IPS-18c (cell line): ENCODE measurements around the gene SNAP29.
"Not testable (repeated sequence)": the region's sequence is repeated elsewhere in the genome, so short reads cannot be mapped to it uniquely, and the experiment has no call there.

Source experiments
- H3K4me3 ChIP-seq: 2 replicates; pipeline ENCODE4 v1.7.0; 2013; ENCODE audit warnings: low read depth, mild to moderate bottlenecking, low read length, moderate library complexity; ENCODE audit not compliant: insufficient read depth
- H3K9me3 ChIP-seq: one replicate; pipeline ENCODE4 v1.6.1; 2013; ENCODE audit warnings: mild to moderate bottlenecking, low read length, moderate library complexity; ENCODE audit not compliant: control insufficient read depth, insufficient read depth

SNAP29 gene

DNA sequence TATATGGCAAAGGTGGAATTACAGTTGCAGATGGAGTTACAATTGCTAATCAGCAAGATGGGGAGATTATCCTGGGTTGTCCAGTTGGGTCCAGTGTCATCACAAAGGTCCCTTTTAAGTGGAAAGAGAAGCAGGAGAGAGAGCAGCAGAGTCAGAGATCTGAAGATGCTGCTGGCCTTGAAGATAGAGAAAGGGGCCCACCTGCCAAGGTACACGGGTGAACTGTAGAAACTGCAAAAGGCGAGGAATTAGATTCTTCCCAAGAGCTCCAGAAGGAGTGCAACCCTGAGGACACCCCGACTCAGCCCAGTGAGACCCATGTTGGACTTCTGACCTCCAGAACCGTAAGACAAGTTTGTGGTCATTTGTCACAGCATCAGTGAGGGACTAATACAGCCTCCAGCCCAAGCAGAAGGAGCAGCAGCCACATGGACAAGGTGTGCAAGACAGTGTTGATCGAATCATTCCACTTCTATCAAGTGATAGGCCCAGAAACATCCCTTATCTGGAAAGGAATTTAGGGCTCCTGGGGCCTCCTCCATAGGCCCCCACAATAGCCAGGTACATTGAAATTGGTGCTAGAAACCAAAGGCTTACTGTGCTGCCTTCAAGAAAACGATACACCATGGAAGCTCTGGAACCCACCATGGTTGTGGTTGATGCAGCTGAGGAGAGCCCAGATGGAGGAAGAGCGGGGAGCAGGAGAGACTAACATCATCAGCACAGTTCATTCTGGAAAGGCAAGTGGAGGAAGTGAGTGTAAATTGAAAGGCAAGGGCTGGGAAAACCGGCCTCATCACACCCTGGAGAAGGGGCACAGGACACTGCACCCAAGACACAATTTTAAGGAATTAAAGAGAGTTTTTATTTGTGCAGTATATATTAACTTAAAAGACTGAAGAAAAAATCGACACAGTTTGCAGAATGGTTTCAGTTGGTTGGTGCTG, 23.3 kb downstream of the SNAP29 start:
- Histone ChIP-seq H3K4me3 (no peak overlapping the region), H3K9me3 (no peaks in the 10 kb centered on the region)

DNA sequence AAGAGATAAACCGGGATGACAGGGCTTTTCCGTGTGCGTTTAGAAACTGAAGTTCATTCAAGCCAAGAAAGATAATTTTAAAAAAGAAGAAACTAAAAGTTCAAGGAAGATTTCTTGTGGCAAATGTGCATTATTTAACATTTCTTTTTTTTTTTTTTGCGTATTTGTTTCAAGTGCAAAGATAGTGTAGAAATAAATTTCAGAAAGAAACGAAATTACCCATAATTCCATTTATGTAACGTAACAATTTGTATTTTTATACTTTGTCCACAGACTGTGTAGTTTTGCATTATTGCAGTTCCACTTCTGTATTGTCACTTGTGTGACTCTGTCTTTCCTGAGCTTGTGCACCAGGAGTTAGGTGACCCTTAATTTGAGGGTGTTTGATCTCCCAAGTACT, 24.0 kb downstream of the SNAP29 start:
- Histone ChIP-seq H3K9me3 (peaks cover 2% of the 10 kb centered on the region), H3K4me3 (no peak overlapping the region)

DNA sequence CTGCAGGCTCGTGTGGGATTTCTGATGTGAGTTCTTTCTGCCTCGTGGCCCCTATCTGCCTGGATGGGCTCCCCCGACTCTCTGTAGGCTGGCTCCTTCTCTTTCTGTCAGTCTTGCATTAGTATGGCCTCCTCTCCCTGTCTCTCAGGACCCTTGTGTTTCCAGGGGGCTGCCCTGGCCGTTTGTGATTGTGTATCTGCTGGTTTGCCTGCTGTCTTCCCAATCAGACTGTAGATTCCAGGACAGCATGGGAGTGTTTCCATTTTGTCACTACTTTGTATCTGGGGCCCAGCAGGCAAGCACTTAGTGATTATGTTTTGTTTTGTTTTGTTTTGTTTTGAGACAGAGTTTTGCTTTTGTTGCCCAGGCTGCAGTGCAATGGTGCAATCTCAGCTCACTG, 25.6 kb downstream of the SNAP29 start:
- H3K9me3 ChIP-seq = peaks cover 2% of the 10 kb centered on the region
- H3K4me3 ChIP-seq = no peak overlapping the region

DNA sequence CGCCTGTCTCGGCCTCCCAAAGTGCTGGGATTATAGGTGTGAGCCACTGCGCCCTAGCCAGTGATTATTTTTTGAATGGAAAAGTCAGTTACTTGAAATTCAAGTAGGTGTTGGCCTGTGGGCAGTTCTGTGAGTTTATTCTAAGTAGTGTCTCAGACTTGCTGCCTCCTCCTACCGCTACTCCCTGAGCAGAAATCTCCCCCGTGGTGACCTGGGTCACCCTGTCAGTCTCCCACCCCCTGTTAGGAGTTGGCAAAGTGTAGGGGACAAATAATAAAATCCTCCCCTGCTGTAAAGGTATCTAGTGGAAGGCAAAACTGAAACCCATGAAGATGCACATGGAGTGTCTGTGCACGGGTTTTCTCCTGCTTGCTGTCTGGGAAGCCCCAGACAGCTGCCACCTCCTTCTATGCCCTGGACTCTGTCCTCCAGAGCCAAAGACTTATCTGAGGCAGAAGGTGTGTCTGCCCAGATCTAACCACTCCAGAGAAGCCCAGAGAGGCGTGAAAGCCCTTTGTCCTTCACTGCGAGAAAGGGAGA, 26.3 kb downstream of the SNAP29 start:
- Histone ChIP-seq H3K9me3 (peaks cover 2% of the 10 kb centered on the region), H3K4me3 (no peak overlapping the region)

DNA sequence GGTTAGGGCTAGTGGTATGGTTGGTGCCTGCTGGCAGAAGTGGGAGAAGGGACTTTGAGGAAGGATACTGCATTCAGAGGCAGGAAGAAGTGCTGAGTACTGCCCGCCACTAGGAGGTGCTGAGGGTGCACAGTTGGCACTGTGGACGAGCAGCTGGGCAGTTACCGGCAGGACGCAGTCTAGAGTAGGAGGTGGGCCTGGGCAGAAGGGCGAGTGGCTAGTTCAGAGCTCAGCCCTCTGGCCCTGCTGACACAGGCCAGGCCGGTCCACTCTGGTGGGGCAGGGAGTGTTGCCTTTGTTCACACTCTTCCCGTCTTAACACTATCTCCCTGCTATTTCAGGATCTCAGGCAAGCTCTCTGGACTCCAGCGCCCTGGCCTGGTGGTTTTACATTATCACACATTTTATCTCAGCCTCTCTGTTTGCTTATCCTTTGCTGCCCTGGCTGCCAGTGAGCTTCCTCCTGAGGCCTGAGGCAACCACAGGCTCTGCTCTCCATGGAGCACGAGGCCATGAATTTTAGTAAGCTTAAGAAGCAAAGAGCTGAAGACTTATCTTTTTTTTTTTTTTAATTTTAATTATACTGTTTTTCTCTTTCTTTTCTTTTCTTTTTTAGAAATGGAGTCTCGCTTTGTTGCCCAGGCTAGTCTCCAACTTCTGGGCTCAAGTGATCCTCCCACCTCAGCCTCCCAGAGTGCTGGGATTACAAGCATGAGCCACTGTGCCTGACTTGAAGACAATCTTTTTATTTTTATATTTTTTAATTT, 26.9 kb downstream of the SNAP29 start:
- Histone ChIP-seq H3K4me3 (no peak overlapping the region), H3K9me3 (peaks cover 2% of the 10 kb centered on the region)

DNA sequence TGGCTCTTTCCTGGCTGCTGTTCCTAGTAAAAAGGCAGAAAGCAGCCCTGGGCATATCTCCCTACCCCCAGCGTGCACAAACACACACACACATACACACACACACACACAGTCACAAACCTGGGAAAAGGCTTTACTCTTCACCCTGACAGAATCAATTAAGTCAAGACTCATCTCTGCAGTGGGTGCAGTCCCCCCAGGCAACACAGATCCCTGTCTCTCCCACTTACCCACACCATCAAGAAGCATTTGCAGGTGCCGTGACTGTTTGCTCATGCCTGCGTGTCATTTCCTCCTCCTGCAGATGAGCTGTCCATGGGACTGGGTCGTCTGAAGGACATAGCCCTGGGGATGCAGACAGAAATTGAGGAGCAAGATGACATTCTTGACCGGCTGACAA, 28.6 kb downstream of the SNAP29 start:
- Histone ChIP-seq H3K4me3 (no peak overlapping the region), H3K9me3 (peaks cover 2% of the 10 kb centered on the region)

DNA sequence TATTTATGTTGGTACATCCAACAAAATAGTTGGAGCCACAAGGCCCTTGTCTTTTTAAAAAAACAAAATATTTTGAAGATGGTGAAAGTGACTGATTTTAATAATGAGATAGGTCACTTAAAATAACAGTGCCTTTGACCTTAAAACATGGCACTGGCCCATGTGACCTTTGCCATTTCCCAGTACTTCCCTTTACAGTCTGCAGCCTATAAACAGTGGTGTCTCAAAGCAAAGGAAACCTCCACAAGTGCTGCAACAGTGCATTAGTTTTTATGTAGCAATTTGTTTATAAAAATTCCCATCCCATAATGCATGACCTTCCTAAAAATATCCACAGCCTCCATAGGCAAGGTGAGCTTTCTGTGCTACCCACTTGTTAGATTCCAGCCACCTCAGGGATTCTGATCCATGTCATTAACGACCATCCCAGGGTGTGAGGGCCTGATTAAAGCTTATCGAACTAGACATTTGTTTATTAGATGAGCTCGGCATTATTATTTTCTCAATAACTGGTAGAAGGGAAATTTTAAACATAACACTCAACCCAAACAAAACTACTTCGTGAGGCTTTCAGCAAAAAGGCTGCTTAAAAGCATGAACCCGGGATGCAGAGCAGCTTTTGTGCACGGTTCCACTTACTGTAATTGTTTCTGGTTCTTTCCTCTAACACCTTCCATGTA, 30.4 kb downstream of the SNAP29 start:
- Histone ChIP-seq H3K4me3 (no peak overlapping the region), H3K9me3 (peaks cover 2% of the 10 kb centered on the region)

DNA sequence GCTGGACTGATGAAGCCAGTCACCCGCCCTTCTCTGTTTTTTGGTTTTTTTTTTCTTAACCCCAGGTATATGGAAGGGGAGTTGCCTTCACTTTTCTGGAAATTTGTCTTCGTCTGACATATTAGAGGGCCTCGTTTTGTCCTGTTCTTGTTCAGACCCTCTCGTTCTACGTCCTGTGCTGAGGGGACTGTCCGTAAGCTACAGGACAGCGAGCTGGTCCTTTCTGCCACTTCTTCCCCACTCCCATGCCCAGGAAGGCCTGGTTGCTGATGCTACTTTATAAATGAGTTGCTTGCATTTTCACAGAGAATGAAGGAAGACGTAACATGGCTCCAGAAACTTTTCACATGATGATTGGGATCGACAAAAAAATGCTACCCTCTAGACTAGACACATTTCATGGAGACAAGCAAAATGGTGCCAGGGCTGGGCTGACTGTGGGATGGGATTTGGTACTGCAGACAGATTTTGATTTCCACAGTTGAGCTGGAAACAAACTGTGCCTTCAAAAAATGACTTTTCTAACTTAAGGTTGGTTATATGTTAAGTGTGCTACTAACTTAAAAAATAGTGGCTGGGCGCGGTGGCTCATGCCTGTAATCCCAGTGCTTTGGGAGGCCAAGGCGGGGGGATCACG, 31.2 kb downstream of the SNAP29 start:
- Histone ChIP-seq H3K4me3 (no peak overlapping the region), H3K9me3 (peaks cover 2% of the 10 kb centered on the region)

DNA sequence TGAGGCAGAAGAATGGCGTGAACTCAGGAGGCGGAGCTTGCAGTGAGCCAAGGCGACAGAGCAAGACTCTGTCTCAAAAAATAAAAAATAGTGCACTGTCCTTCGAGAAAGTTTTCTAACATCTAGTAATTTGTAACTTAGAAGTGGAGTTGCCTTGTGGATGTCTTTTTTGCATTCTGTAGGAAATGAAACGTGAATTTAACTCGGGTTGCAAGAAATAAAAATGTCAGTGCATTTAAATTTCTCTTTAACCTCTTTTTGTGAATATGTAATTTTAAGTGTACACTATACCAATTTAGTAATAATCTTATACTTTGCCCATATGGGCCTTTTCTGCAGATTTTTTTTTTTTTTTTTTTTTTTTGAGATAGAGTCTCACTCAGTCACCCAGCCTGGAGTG, 32.2 kb downstream of the SNAP29 start:
- Histone ChIP-seq H3K9me3 (peaks cover 2% of the 10 kb centered on the region), H3K4me3 (no peak overlapping the region)

DNA sequence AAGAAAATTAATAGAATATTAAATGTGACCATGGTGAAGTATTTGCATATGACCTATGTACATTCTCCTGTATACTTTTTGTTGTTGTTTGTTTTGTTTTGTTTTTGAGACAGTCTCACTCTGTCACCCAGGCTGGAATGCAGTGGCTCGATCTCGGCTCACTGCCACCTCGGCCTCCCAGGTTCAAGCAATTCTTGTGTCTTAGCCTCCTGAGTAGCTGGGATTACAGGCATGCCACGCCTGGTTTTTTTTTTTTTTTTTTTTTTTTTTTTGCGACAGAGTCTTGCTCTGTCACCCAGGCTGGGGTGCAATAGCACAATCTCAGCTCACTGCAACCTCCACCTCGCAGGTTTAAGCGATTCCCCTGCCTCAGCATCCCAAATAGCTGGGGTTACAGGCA, 38.9 kb downstream of the SNAP29 start:
- H3K9me3 ChIP-seq = not testable (repeated sequence)

DNA sequence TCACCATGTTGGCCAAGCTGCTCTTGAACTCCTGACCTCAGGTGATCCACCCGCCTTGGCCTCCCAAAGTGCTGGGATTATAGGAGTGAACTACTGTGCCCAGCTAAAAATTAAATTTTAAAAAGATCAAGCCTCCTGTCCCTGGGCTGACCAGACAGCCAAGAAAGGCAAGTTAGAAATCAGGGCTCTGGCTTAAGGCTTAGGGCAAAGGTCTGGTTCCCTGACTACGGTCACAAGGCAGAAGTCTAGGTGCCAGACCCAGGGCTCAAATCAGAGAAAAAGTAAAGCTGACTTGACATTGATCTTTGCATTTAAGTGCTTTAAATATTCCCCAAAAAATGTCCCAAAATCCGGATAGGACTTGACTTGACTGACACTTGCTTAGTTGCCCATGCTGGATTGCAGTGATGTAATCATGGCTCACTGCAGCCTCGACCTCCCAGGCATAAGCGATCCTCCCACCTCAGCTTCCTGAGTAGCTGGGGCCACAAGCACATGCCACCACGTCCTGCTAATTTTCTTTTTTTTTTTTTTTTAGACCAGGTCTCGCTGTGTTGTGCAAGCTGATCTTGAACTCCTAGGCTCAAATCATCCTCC, 41.1 kb downstream of the SNAP29 start:
- no peak overlapping the region for H3K4me3 ChIP-seq
- H3K9me3 ChIP-seq = no peaks in the 10 kb centered on the region

More for the DNA sequence above, 38.9 kb downstream of the SNAP29 start:
- H3K4me3 ChIP-seq = not testable (repeated sequence)

DNA sequence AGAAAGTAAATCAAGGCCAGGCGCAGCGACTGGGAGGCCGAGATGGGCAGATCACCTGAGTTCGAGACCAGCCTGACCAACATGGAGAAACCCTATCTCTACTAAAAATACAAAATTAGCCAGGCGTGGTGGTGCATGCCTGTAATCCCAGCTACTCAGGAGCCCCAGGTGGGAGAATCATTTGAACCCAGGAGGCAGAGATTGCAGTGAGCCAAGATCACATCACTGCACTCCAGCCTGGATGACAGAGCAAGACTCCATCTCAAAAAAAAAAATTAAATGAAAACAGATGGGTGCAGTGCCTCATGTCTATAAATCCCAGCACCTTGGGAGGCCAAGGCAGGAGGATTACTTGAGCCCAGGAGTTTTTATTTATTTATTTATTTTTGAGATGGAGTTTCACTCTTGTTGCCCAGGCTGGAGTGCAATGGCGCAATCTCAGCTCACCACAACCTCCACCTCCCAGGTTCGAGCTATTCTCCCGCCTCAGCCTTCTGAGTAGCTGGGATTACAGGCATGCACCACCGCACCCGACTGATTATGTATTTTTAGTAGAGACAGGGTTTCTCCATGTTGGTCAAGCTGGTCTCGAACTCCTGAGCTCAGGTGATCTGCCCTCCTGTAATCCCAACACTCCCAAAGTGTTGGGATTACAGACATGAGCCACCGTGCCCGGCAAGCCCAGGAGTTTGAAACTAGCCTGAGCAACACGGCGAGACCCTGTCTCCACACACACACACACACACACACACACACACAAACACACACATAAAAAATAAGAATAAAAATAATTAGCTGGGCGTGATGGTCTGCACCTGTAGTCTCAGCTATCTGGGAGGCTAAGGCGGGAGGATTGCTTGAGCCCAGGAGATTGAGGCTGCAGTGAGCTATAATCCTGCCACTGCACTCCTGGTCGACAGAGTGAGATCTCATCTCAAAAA, 42.6 kb downstream of the SNAP29 start:
- not testable (repeated sequence) for H3K9me3 ChIP-seq, H3K4me3 ChIP-seq

DNA sequence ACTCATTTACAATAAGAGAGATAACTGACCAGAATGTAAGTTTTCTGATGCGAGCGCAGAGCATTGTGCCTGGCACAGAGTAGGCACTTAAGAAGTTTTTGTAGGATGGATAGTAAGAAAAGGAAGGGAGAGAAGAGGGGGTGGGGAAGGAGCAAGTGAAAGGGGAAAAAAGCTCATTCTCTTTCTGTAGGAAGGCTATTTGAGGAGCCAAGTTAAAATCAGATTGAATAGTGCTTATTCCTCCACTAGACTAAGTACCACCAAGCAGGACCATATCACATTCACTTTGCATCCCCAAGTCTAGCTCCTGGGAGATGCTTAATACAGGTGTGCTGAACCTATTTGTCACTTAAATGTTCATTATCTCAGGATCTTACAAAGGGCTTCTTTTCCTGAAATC, 44.3 kb downstream of the SNAP29 start:
- Histone ChIP-seq H3K4me3 (no peak overlapping the region), H3K9me3 (no peaks in the 10 kb centered on the region)

DNA sequence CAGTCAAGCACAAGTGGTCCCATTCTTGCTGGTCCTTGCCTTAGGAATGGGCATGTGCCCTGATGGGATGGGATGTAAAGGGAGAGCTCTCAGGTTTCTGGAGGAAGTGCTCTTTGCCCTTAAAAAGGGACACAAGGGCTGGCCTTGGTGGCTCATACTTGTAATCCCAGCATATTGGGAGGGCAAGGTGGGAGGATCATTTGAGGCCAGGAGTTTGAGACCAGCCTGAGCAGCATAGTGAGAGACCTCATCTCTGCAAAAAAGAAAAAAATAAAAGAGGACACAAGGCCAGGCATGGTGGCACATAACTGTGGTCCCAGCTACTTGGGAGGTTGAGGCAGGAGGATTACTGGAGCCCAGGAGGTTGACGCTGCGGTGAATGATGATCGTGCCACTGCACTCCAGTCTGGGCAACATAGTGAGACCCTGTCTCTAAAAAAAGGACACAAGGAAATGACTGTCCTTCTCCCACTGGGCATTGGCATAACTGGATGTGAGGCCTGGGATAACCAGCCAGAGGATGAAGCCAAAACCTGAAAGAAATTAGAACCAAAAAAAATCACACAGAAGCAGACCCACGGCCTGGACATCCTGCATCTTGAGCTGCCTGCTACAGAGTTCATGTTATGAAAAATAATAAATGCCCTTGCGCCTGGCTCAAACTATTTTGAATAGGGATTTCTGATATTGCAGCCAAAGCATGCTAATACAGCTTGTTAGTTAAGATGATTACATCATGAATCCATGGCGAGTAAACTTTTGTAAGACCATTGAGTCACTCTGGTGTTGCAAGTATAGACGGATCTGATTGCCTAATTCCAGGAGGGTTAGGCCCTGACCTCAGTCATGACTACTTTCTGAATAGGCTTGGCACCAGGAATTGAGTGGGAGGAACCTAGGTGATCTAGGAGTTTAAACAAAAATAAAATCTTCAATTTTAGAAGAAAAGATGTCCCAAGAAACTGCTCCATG, 45.5 kb downstream of the SNAP29 start:
- no peak overlapping the region for H3K4me3 ChIP-seq
- H3K9me3 ChIP-seq = no peaks in the 10 kb centered on the region

DNA sequence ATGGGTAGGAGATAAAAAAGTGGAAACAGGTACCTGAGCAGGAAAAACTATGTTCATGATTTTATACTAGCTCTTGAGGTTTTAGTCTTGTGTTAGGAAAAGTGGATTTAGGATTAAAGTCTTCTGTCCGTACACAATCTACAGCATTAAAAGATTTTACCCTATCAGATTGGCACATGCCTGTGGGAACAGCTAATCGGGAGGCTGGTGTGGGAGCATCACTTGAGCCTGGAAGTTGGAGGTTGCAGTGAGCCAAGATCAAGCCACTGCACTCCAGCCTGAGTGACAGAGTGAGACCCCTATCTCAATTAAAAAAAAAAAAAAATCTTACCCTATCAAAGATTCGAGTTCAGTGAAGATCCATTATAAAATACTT, 46.2 kb downstream of the SNAP29 start:
- Histone ChIP-seq H3K4me3 (no peak overlapping the region), H3K9me3 (no peaks in the 10 kb centered on the region)
